Measurements from ENCODE around the gene PPP2R3B.

DNA sequence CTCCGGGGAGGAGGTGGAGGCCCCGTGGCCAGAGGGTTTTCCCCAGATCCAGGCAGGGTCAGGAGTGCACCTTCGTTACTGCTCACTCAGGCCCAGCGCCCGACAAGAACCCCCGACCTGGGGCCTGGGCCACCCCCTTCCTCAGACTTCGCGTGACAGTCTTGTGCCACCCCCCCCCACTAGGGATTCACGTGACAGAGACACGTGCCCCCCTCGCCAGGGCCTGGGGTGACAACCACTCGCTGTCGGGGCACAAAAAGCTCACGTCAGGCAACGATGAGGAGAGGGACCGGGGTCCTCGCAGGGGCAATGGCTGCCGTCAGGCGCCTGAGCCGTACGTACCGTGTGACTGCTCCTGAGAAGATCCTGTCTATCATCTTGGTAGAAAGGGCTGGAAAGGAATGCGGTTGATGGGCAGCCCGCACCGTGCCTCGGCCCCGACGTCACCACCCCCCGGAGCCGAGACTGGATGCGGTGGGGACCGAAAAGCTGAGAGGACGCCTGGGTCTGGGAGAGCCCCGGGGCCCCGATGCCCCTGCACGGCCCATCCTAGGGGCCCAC, 45.1 kb downstream of the PPP2R3B start:
- TF ChIP-seq, protein P1, sequence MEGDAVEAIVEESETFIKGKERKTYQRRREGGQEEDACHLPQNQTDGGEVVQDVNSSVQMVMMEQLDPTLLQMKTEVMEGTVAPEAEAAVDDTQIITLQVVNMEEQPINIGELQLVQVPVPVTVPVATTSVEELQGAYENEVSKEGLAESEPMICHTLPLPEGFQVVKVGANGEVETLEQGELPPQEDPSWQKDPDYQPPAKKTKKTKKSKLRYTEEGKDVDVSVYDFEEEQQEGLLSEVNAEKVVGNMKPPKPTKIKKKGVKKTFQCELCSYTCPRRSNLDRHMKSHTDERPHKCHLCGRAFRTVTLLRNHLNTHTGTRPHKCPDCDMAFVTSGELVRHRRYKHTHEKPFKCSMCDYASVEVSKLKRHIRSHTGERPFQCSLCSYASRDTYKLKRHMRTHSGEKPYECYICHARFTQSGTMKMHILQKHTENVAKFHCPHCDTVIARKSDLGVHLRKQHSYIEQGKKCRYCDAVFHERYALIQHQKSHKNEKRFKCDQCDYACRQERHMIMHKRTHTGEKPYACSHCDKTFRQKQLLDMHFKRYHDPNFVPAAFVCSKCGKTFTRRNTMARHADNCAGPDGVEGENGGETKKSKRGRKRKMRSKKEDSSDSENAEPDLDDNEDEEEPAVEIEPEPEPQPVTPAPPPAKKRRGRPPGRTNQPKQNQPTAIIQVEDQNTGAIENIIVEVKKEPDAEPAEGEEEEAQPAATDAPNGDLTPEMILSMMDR (IDR thresholded peaks at IDR 0.05; ENCODE audit: low read depth, low read length, poor library complexity, severe bottlenecking) = no peak
- TF ChIP-seq EZH2phosphoT487 (IDR thresholded peaks at IDR 0.05; ENCODE audit: borderline replicate concordance, low read length) = no peak

All from DOHH2 (cell line).